Measurements from ENCODE around the gene GSAP. TPM values are rescaled to one million over a fixed set of nuclear protein-coding genes. Genes with fewer than 3 reads are reported as not detected.
A peak's percentile ranks its signal among the peaks of the same experiment; 100 is the strongest.

Gene GSAP
- total and polyA plus RNA-seq, 9 of the 15 experiments (the other 6 are each of a cell fraction or from before 2014, with no cell fraction given), result 0.13 TPM; not detected in 8

DNA sequence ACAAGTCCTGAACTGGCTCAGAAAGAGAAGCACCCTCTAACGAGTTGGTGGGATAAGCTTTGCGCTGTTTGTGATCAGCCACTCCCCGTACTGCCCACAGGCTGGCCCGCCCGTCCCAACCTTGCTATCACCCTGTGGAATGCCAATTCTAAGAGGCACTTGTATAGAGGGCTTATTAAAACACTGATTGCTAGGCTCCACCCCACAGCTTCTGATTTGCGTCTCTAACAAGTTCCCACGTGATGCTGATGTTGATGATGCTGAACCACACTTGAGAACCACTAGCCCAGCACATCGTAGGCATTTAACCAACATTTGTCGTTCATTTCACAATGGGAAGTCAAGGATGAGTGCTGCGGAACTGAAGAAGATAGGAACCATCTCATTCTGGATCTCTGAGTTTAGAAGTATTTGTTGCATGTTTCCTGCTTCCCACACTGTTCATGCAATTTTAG is 12.7 kb upstream of the GSAP start:
- Histone ChIP-seq H3K79me2 (ENCODE audit: control insufficient read depth, insufficient read depth, low read length) (no peaks in the 10 kb centered on the region), H3K4me3 (no peak overlapping the region), H3K4me1 (replicated peaks in 1 of 2; ENCODE audit: control insufficient read depth in 2 of 2, insufficient read depth in 2 of 2, low read length in 2 of 2) (no peaks in the 10 kb centered on the region), H3K27me3 (ENCODE audit: control insufficient read depth in 2 of 2, insufficient read depth in 2 of 2, low read length in 2 of 2) (peaks cover 30 to 41% of the 10 kb centered on the region in 2 experiments), H3K36me3 (ENCODE audit: control insufficient read depth, insufficient read depth, low read length) (no peaks in the 10 kb centered on the region), H3K9me3 (replicated peaks; ENCODE audit: control insufficient read depth, insufficient read depth, low read depth, low read length) (no peaks in the 10 kb centered on the region), H4K20me1 (replicated peaks; ENCODE audit: control insufficient read depth, insufficient read depth, low read length) (no peaks in the 10 kb centered on the region), H3K4me2 (ENCODE audit: insufficient read depth, low read length) (no peak overlapping the region), H3K9me1 (ENCODE audit: control insufficient read depth, insufficient read depth, low read length) (no peaks in the 10 kb centered on the region), H3K27ac (ENCODE audit: extremely low read depth, low read depth, low read length) (no peak overlapping the region), H3K9ac (ENCODE audit: insufficient read depth in 1 of 2, low read depth in 2 of 2, low read length in 2 of 2) (no peak overlapping the region), H2AFZ (ENCODE audit: low read depth, low read length) (no peak overlapping the region)
- no TSS peak for BruUV-seq (replicated peaks)
- CTCF ChIA-PET (ENCODE audit: low intra/inter-chr PET ratio), result no interaction called here
- TF ChIP-seq, protein P1, sequence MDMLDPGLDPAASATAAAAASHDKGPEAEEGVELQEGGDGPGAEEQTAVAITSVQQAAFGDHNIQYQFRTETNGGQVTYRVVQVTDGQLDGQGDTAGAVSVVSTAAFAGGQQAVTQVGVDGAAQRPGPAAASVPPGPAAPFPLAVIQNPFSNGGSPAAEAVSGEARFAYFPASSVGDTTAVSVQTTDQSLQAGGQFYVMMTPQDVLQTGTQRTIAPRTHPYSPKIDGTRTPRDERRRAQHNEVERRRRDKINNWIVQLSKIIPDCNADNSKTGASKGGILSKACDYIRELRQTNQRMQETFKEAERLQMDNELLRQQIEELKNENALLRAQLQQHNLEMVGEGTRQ (CRISPR knock-in tag; IDR thresholded peaks at IDR 0.05), result 0 out of 2 replicates have a peak, but pooled peaks have one; percentile 12
- TF ChIP-seq, protein P2, sequence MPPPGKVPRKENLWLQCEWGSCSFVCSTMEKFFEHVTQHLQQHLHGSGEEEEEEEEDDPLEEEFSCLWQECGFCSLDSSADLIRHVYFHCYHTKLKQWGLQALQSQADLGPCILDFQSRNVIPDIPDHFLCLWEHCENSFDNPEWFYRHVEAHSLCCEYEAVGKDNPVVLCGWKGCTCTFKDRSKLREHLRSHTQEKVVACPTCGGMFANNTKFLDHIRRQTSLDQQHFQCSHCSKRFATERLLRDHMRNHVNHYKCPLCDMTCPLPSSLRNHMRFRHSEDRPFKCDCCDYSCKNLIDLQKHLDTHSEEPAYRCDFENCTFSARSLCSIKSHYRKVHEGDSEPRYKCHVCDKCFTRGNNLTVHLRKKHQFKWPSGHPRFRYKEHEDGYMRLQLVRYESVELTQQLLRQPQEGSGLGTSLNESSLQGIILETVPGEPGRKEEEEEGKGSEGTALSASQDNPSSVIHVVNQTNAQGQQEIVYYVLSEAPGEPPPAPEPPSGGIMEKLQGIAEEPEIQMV (tag; conservative IDR thresholded peaks at IDR 0.05; ENCODE audit: low read depth), result no peak
- DNase-seq (ENCODE audit: extremely low read depth in 1 of 4, low spot score in 3 of 4), result no peak
- WGBS (ENCODE audit: insufficient coverage, low coverage, missing lambda C conversion rate), result 2% methylated on average over 10 of the region's 10 CpGs
- POLR2A ChIA-PET, result interaction anchor here (0.6 kb wide), 1 partner anchor 400 kb away, joined by 3 read pairs; no protein-coding TSS in a partner anchor
- intact Hi-C loops (cut with micrococcal nuclease) (no loop called here), in situ Hi-C loops (cut with MboI) (no loop called here)
- ATAC-seq, result no peak
- FAIRE-seq, result no peak
